Activated CD4-positive, alpha-beta T cell treated with anti-CD3 and anti-CD28 coated beads for 1 hour (primary cell): ENCODE data around the gene ZNF425.
"Not testable (repeated sequence)": the region's sequence is repeated elsewhere in the genome, so short reads cannot be mapped to it uniquely, and the experiment has no call there.

Experiments
- DNase-seq: peaks from one replicate; pipeline ENCODE4 v3.0.0-alpha.2; 2020

Gene ZNF425

DNA sequence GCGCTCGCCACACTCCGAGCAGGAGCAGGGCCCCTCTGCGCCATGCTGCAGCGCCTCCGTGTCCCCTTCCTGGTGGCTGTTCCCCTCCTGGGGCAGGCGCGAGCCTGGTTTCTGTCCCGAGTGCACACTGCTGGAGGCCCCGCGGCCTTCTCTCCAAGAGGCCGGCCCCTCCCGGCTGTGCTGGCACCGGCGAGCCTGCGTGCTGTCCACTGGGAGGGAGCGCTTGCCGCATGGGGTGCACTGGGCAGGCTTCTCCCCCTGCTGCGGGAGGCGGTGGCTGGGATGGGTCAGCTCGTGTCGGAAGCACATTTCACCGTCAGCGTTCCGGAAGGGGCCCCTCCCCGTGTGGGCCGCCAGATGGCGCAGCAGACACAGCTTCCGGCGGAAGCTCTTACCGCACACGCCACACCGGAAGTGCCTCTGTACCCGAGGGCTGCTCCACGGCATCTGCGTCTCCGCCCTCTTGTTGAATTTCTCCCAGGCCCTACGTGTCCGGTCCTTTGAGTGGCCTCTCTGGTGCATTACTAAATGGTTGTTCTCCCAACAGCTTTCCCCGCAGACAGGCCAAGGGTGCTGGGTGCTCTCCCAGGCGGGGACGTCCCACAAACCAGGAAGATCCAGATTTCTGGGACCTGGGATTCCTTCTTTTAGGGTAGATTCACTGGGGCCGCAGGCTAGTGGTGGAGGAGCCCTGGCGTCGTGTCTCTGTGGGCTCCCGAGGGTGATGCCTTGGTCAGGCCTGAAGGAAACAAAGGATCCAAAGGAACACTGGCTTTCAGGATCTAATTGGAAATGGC is 54.3 kb downstream of the ZNF425 start:
- peak; percentile 33 for DNase-seq

DNA sequence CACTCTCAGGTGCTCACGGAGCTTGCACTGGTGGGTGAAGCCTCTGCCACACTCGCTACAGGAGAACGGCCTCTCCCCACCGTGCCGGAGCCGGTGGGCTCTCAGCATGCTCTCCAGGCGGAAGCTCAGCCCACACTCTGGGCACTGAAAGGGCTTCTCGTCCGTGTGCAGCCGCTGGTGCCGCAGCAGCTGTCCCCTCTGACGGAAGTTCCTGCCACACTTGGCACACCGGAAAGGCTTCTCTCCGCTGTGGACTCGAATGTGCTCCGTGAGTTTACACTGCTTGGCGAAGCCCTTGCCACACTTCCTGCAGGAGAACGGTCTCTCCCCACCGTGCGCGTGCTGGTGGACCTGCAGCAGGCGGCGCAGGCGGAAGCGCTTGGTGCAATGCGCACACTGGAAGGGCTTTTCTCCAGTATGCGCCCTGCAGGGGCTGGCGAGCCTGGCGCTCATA is 54.9 kb downstream of the ZNF425 start:
- DNase-seq, result no peak

DNA sequence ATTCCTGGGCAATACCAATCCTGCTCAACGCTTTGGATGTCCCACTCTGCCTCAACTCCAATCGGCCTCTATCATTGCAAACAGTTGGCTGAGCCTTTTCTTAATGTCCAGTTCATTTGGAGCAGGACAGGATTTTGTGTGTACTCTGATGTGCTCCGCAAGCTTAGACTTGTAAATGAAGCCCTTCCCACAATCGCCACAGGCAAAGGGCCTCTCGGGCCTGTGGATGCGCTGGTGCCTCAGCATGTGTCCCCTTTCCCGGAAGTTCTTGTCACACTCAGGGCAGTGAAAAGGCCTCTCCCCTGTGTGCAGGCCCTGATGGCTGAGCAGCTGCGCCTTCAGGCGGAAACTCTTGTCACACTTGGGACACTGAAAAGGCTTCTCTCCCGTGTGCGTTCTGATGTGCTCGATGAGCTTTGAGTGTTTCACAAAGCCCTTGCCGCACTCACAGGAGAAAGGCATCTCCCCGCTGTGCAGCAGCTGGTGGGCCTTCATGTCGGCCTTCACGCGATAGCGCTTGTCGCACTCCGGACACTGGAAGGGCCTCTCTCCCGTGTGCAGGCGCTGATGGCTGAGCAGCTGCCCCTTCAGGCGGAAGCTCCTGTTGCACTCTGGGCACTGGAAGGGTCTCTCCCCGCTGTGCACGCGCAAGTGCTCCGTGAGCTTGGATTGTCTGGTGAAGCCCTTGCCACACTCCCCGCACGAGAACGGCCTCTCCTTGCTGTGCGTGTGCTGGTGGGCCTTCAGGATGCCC is 55.6 kb downstream of the ZNF425 start:
- DNase-seq, result no peak

DNA sequence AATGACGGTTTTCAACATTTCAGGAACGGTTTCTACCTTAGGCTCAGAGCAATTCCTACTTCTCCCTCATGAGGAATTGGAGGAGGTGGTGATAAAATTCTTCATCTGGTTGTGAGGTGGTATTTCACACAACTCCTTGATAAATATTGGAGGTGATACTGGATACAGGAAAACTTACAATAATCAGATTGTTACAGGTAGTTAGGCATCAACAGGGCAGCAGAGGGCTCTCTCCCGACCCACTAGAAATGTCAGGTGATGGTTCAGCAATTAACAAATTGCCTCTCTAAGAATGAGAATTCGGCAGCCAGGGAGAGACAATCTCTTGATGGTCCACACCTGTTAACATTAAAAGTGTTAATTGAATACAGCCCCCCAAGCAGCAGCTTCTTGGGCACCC is 58.3 kb downstream of the ZNF425 start:
- no peak for DNase-seq

DNA sequence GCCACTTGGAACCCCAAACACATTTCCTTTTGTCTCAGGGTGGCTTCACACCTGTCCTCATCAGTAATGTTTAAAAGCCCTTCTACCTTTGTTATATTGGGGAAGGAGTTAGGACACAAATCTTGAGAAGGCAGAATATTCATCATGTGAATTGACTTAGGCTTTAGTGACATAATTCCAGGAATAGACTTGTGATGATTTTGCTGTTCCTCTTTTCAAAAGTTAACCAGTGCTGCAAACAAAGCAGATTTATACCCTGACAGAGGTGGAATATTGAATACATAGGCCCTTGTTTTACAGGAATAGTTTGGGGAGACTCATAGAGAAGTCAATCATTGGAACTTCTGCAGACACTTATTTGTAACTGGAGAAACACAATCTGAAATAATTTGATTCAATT is 62.6 kb downstream of the ZNF425 start:
- no peak for DNase-seq

DNA sequence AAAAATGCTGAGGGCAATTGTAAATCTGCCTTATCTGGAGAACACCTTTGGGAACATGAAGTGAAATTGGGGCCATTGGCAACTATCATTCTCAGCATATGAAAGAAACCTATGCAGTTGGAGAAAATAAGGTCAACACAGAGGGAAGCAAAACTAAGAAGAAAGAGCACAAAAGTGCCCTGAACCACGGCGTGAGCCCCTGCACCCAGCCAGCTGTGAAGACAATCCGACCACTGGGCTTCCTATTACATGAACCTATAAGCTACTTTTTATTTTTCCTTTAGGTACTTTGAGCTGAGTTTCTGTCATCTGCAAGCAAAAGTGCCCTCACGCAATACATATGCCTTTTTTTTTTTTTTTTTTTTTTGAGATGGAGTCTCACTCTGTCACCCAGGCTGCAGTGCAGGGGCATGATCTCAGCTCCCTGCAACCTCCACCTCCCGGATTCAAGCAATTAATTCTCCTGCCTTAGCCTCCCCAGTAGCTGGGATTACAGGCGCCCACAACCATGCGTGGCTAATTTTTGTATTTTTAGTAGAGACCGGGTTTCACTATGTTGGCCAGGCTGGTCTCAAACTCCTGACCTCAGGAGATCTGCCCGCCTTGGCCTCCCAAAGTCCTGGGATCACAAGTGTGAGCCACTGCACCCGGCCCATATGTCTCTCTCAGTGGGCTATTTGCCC is 63.8 kb downstream of the ZNF425 start:
- DNase-seq, result not testable (repeated sequence)

DNA sequence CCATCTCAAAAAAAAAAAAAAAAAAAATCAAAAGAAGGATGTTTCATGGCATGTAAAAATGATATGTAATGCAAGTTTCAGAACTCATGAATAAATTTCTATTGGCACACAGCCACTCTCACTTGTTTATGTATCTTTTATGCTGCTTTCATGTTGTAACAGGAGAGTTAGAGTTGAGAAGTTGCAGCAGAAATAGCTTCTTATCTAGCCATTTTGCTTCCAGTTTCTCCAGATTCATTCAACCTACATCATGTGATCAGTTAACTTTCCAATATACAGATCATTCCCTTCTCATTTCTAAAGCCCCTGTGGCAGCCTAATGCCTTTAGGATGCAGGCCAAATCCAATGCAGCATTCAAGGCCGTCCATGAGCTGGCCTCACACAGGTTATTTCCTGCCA is 66.0 kb downstream of the ZNF425 start:
- no peak for DNase-seq

DNA sequence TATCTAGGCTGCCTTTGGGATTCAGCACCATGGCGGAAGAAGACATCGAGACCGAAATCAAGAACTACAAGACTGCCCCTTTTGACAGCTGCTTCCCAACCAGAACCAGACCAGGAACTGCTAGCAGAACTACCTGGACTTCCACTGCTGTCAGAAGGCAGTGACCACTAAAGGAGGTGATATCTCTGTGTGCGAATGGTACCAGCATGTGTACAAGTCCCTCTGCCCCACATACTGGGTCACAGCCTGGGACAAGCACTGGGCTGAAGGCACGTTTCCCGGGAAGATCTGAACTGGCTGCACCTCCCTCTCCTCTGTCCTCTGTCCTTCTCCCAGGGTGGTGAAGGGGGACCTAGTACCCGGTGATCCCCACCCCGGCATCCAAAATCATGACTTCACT is 72.2 kb downstream of the ZNF425 start:
- DNase-seq, result no peak

DNA sequence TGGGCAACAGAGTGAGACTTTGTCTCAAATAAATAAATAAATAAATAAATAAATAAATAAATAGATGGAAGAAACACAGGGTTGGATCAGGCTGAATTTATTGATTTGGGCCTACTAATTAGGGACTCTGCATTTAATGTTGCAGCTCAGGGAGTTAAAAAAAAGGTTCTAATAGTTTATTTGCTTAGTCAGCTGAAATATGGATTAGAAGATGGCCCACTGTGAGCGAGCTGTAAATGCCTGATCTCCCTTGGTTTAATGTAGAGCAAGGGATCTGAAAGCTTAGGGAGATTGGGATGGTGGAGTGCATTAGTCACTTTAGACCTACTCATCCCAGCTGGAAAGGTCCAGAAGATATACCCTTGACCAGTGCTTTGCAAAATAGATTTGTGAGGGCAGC is 72.7 kb downstream of the ZNF425 start:
- DNase-seq, result no peak
